GM18526 (cell line): ENCODE data around the gene NKIRAS2.
A peak's percentile ranks its signal among the peaks of the same experiment; 100 is the strongest.

Experiments used
- POLR2A ChIP-seq: IDR thresholded peaks from 3 replicates; pipeline ENCODE4 v1.6.1; 2011; ENCODE audit not compliant: insufficient read length; ENCODE audit errors: extremely low read depth

The NKIRAS2 gene

GRCh38 chr17:41986634-41987033, 33.3 kb upstream of the NKIRAS2 start:
- no peak for TF ChIP-seq POLR2A

DNA sequence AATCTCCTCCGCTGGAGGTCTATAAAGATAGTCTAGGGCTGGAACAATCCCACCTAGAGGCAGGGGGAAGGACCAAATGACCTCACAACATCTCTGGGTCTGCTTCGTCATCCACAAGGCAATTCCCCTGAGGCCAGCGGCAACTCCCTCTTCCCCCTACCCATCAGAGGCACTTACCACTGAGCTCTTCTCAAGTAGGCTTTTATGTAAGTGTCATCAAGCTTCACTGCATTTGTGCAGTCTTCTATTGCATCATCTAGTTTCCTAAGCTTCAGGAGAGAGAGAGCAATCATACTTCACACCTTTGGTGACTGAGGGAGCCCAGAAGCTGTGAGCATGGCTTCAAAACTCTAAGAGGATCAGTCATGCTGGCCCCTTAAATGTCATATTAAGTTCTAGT, 32.2 kb upstream of the NKIRAS2 start:
- no peak for TF ChIP-seq POLR2A

DNA sequence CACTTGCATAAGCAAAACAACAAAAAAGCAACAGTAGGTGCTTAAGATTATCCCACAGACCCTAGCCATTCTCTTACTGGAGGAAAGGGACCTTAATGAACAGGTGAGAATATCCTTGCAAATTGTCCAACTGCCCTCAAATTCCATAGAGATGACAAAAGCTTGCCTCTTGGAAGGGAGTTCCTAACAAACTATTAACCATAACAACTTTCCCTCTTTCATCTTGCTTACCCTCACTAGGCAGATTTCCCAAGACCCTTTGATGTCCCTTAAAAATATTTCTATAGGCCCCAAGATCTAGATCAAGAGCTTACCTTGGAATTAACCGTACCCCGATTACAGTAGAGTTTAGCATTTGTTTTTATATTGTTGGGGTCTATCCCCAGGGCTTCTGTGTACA, 31.5 kb upstream of the NKIRAS2 start:
- no peak for TF ChIP-seq POLR2A

GRCh38 chr17:41989702-41990419, 30.0 kb upstream of the NKIRAS2 start:
- TF ChIP-seq POLR2A: no peak

GRCh38 chr17:41992576-41992975, 27.3 kb upstream of the NKIRAS2 start:
- TF ChIP-seq POLR2A: no peak

DNA sequence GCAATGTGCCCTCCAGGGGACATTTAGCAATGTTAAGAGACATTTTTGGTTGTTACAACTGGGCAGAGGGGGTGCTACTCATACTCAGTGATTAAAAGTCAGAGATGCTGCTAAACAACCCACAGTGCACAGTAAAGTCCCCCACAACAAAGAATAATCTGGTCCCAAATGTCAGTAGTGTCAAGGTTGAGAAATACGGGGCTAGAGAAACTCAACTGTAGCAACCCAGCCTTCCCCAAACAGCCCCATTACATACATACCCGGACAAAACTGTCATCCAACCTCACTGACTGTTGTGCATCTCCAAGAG, 23.1 kb upstream of the NKIRAS2 start:
- TF ChIP-seq POLR2A: no peak

GRCh38 chr17:41998497-41998896, 21.4 kb upstream of the NKIRAS2 start:
- TF ChIP-seq POLR2A: no peak

GRCh38 chr17:42000413-42001133, 19.3 kb upstream of the NKIRAS2 start:
- no peak for TF ChIP-seq POLR2A

GRCh38 chr17:42001729-42002128, 18.2 kb upstream of the NKIRAS2 start:
- no peak for TF ChIP-seq POLR2A

DNA sequence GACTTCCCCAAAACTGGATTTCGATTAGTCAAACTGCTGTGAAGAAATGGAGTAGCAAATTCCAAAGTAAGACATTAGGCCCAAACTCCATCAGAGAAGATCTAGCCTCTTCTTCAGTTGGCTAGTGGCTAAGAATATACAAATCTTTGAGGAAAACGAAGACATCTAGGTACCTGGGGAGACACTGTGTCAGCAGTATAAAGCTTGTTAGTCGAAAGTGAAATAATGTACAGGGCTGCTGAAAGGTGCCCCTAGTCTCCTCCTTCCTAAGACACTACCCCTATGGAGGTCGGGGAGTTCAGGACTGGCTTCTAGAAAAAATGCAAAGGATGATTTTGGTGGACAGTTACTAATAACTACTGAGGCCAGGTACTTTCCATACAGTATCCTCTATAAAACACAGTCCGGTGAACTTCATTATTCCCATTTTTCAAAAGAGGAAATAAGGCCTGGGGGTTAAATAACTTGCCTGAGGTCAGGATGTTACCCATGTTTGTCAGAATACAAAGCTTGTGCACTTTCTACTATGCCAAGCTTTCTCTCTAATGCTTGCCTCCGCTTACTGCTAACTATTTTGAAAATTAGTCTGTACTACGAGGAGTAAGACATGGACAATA, 17.6 kb upstream of the NKIRAS2 start:
- TF ChIP-seq POLR2A: no peak

GRCh38 chr17:42002792-42003301, 17.0 kb upstream of the NKIRAS2 start:
- no peak for TF ChIP-seq POLR2A

- no peak for TF ChIP-seq POLR2A
Measured at GRCh38 chr17:42005166-42005565, 14.7 kb upstream of the NKIRAS2 start.

DNA sequence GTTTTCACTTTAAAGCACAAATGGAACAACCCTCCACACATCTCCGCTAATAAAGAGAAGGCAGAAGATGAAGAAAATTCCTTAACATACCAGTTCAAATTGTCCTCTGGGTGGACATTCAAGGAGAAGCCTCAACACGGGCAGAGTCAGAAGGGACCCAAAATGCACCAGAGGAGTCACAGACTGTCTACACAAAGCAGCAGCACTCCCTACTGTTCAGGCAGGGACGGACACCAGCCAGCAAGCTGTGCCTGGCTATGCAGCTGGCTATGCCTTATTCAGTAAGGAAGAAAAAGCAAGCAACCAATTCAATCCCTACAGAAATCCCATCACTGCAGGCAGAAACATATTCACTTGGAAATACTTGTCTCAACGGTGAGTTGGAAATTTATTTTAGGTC, 10.7 kb upstream of the NKIRAS2 start:
- no peak for TF ChIP-seq POLR2A

- no peak for TF ChIP-seq POLR2A
Measured at GRCh38 chr17:42010898-42011516, 8.9 kb upstream of the NKIRAS2 start.

- no peak for TF ChIP-seq POLR2A
Measured at GRCh38 chr17:42016411-42016831, 3.5 kb upstream of the NKIRAS2 start.

- TF ChIP-seq POLR2A: peak; percentile 76
Measured at GRCh38 chr17:42016941-42017865, 2.7 kb upstream of the NKIRAS2 start, which contains the start of gene DNAJC7. Gene DNAJC7, minus strand, starts transcription at chr17:42017439. Its CDS starts 23 bp downstream, at chr17:42017416.
